Muscle layer of colon (tissue), 2 donors: Measurements from ENCODE around the gene NTN1.
A peak's percentile ranks its signal among the peaks of the same experiment; 100 is the strongest.

Source experiments
- H3K27ac ChIP-seq: one replicate; pipeline ENCODE4 v1.7.0; 2013; ENCODE audit warnings: low read depth, mild to moderate bottlenecking, low read length, moderate library complexity
- H3K27me3 ChIP-seq, 2 donors: one replicate each; pipeline ENCODE4 v1.7.0; 2013; ENCODE audit warnings: low read length in 2 of 2, mild to moderate bottlenecking in 2 of 2; ENCODE audit not compliant: insufficient read depth in 2 of 2, control insufficient read depth in 1 of 2
- H3K36me3 ChIP-seq: one replicate; pipeline ENCODE4 v1.7.0; 2013; ENCODE audit warnings: mild to moderate bottlenecking, low read length; ENCODE audit not compliant: insufficient read depth
- H3K4me1 ChIP-seq: one replicate; pipeline ENCODE4 v1.7.0; 2013; ENCODE audit warnings: mild to moderate bottlenecking, low read length; ENCODE audit not compliant: insufficient read depth
- H3K4me3 ChIP-seq, 2 donors: one replicate each; pipeline ENCODE4 v1.7.0; 2013; ENCODE audit warnings: low read length in 2 of 2, low read depth in 1 of 2, mild to moderate bottlenecking in 1 of 2, moderate library complexity in 1 of 2
- H3K9ac ChIP-seq: one replicate; pipeline ENCODE4 v1.7.0; 2013; ENCODE audit warnings: low read length
- H3K9me3 ChIP-seq: one replicate; pipeline ENCODE4 v1.7.0; 2013; ENCODE audit warnings: mild to moderate bottlenecking, low read length
- donor health status: abdominal sarcoma.
- donor health status: Adenocarcinoma of cecum.

NTN1 gene

DNA sequence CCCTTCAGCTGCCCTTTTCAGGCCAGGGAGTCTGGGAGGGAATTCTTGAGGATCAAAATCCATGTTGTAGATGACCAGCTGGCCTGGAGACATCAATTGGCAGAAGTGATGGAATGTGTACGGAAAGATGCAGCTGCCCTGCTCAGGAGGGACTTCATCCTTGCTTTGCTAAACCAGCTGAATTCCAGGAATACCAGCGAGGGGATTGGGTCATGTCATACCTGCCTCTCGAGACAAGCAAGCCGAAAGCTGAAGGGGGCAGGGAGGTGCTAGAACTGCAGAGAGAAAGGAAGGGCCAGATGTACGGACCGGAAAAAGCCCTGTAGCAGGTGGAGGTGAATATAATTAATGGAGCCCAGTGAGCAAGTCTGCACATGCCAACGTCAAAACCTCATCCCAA lies 25.6 kb upstream of the NTN1 start:
- H3K36me3 ChIP-seq = no peaks in the 10 kb centered on the region
- no peaks in the 10 kb centered on the region for H3K4me1 ChIP-seq
- H3K9me3 ChIP-seq = no peaks in the 10 kb centered on the region
- no peaks in the 10 kb centered on the region for H3K27me3 ChIP-seq
- H3K27ac ChIP-seq = no peak overlapping the region
- no peak overlapping the region for H3K9ac ChIP-seq
- H3K4me3 ChIP-seq = no peak overlapping the region

GRCh38 chr17:8997994-8998628 lies 23.2 kb upstream of the NTN1 start:
- H3K4me3 ChIP-seq = no peak overlapping the region
- no peak overlapping the region for H3K27ac ChIP-seq
- no peaks in the 10 kb centered on the region for H3K36me3 ChIP-seq
- no peak overlapping the region for H3K9ac ChIP-seq
- no peaks in the 10 kb centered on the region for H3K27me3 ChIP-seq
- peaks cover 5% of the 10 kb centered on the region for H3K4me1 ChIP-seq
- no peaks in the 10 kb centered on the region for H3K9me3 ChIP-seq

- Histone ChIP-seq H3K4me3 (no peak overlapping the region), H3K27ac (no peak overlapping the region), H3K4me1 (peaks cover 25% of the 10 kb centered on the region), H3K9ac (no peak overlapping the region), H3K36me3 (no peaks in the 10 kb centered on the region), H3K9me3 (no peaks in the 10 kb centered on the region), H3K27me3 (no peaks in the 10 kb centered on the region)
These were observed 19.8 kb upstream of the NTN1 start for GRCh38 chr17:9001559-9001958.

GRCh38 chr17:9002227-9002605 lies 19.1 kb upstream of the NTN1 start:
- no peak overlapping the region for H3K9ac ChIP-seq
- peak overlapping the region in 1 of 2 donors; percentile 52 for H3K4me3 ChIP-seq
- H3K9me3 ChIP-seq = no peaks in the 10 kb centered on the region
- no peaks in the 10 kb centered on the region for H3K36me3 ChIP-seq
- no peak overlapping the region for H3K27ac ChIP-seq
- peaks cover 29% of the 10 kb centered on the region for H3K4me1 ChIP-seq
- H3K27me3 ChIP-seq = no peaks in the 10 kb centered on the region

DNA sequence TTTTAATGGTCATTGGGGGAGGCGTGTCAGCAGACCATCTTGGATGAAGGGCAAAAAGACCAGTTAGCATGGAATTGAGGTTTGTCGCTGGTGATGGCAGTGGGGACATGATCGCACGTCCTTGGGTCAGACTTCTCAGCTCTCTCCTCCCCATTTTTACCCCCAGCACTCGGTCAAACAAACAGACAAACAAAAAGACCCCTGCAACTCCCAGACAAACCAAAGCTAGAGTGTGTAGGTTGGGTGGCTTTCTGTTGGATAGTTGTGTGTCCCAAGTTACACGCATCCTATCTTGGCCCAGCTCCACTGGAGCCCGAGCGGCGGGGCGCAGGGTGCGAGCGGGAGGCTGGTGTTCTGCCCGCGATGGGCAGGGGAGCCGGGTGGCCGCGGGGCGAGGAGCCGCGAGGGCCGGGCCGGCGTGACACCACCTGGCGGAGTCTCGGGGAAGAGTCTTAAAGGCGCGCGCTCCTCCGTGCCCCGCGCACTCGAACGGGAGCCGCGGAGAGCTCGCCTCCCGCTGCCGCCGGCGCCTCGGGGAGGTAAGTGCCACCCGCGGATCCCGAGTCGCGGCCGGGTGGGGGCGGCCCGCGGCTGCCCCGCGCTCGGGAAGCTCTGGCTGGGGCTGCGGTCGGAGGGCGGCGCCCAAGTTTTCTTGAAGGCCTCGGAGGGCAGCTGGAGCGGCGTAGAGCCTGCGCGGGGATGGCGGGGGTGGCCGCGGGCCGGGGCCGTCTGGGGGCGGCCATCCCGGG lies 18.5 kb upstream of the NTN1 start:
- Histone ChIP-seq H3K4me1 (peaks cover 29% of the 10 kb centered on the region), H3K4me3 (peak overlapping the region; percentile 47 to 52), H3K36me3 (no peaks in the 10 kb centered on the region), H3K27ac (peak overlapping the region; percentile 25), H3K27me3 (no peaks in the 10 kb centered on the region), H3K9ac (no peak overlapping the region), H3K9me3 (no peaks in the 10 kb centered on the region)

GRCh38 chr17:9003355-9004131 lies 17.8 kb upstream of the NTN1 start:
- no peaks in the 10 kb centered on the region for H3K27me3 ChIP-seq
- H3K9me3 ChIP-seq = no peaks in the 10 kb centered on the region
- peaks cover 29% of the 10 kb centered on the region for H3K4me1 ChIP-seq
- no peak overlapping the region for H3K27ac ChIP-seq
- H3K9ac ChIP-seq = no peak overlapping the region
- no peaks in the 10 kb centered on the region for H3K36me3 ChIP-seq
- H3K4me3 ChIP-seq = peak overlapping the region; percentile 47 to 52

DNA sequence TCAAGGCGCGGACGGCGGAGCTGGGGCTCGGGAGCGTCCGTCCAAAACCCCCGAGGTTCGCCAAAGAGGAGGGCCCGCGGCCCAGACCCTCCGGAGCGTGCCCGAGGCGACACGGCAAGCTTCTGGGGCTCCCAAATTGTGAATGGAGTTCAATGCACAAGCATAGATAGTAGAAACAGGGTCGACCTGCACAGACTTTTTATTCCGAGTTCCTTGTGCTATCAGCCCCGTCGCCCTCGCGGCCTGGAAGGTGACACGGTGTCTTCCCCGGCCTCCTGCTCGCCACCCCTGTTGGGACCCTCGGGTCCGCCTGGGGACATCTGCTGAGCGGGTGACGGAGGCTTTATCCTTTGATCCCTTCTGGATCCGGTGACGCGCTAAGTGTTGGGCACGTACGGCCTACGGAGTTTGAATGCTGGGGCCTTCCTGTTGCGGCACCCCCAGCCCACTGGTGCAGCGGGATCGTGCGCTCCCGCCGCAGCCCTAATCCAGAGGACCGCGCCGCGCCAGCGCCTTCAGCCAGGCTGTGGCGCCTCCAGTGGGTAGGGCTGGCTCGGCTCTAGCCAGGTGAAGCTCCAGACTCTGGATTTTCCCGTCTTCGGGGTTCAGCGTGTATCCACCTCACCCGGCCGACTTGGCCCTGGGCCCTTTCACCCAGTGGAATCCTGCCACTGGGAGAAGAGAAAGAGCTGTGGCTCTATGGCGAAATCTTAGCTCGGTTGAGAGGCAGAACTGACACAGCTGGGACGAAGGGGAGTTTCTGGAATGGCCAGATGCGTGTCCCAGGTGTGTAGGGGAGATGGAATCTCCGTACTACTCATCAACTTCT lies 17.0 kb upstream of the NTN1 start:
- no peak overlapping the region for H3K9ac ChIP-seq
- H3K36me3 ChIP-seq = no peaks in the 10 kb centered on the region
- H3K27me3 ChIP-seq = no peaks in the 10 kb centered on the region
- H3K27ac ChIP-seq = no peak overlapping the region
- H3K4me3 ChIP-seq = peak overlapping the region in 1 of 2 donors; percentile 35
- H3K9me3 ChIP-seq = no peaks in the 10 kb centered on the region
- peaks cover 29% of the 10 kb centered on the region for H3K4me1 ChIP-seq

GRCh38 chr17:9004961-9005285 lies 16.4 kb upstream of the NTN1 start:
- H3K36me3 ChIP-seq = no peaks in the 10 kb centered on the region
- H3K9me3 ChIP-seq = no peaks in the 10 kb centered on the region
- H3K27ac ChIP-seq = no peak overlapping the region
- peaks cover 31% of the 10 kb centered on the region for H3K4me1 ChIP-seq
- H3K27me3 ChIP-seq = no peaks in the 10 kb centered on the region
- no peak overlapping the region for H3K9ac ChIP-seq
- no peak overlapping the region for H3K4me3 ChIP-seq

GRCh38 chr17:9006175-9006767 lies 15.0 kb upstream of the NTN1 start:
- Histone ChIP-seq H3K4me3 (no peak overlapping the region), H3K27ac (peak overlapping the region; percentile 57), H3K9ac (no peak overlapping the region), H3K36me3 (no peaks in the 10 kb centered on the region), H3K27me3 (no peaks in the 10 kb centered on the region), H3K4me1 (peaks cover 40% of the 10 kb centered on the region), H3K9me3 (no peaks in the 10 kb centered on the region)

- H3K9me3 ChIP-seq = no peaks in the 10 kb centered on the region
- no peaks in the 10 kb centered on the region for H3K27me3 ChIP-seq
- no peak overlapping the region for H3K9ac ChIP-seq
- H3K27ac ChIP-seq = no peak overlapping the region
- peaks cover 40% of the 10 kb centered on the region for H3K4me1 ChIP-seq
- no peaks in the 10 kb centered on the region for H3K36me3 ChIP-seq
- H3K4me3 ChIP-seq = no peak overlapping the region
These were observed 14.1 kb upstream of the NTN1 start for GRCh38 chr17:9007052-9007714.
